K562 (cell line): ENCODE results near the gene UNC5C.

Experiments used
- AFF1 ChIP-seq, 2 experiments: fragments of 450-650 bp; IDR thresholded peaks; 2 replicates each; pipeline ENCODE4 v1.6.1; 2018; ENCODE audit warnings: mild to moderate bottlenecking in 2 of 2, low read depth in 1 of 2; ENCODE audit not compliant: partially characterized antibody in 2 of 2
- CBX3 ChIP-seq, 2 experiments: IDR thresholded peaks; 1 replicate in 1 of 2; 2 replicates in 1 of 2; pipeline ENCODE4 v1.6.1; 2012; ENCODE audit warnings: inconsistent platforms in 2 of 2, low read length in 2 of 2, borderline replicate concordance in 1 of 2, control low read depth in 1 of 2
- FOSL1 ChIP-seq: fragments of 200-800 bp; sonication (Bioruptor generic); conservative IDR thresholded peaks from 2 replicates; pipeline ENCODE4 v1.6.1; 2016; ENCODE audit warnings: missing genetic modification characterization, missing compliant biosample characterization
- TF ChIP-seq, protein P1 (sequence below): fragments of 450-650 bp; IDR thresholded peaks from 2 replicates; pipeline ENCODE4 v1.6.1; 2016; ENCODE audit warnings: antibody characterized with exemption

DNA sequence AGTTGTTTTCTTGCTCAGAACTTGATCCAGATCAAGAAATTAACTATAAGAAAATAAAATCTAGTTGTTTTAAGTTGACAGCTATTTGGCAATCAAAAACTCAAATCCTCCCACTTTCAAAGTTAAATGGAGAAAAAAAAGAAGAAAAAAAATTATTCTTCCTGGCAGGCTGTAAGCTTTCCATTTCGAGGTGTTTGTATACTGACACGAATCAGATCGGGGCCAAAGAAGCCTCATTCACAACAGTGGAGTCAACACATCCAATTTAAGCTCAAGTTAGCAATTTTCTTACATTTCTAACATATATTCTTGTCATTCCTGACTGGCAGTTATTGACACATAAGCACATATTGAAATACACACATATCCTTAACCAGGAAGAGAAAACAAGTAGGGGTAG, 119.4 kb downstream of the UNC5C start:
- no peak for TF ChIP-seq CBX3 (IDR thresholded peaks at IDR 0.05; ENCODE audit: borderline replicate concordance in 1 of 2, low read length in 2 of 2)
- TF ChIP-seq AFF1 (IDR thresholded peaks at IDR 0.05; ENCODE audit: low read depth in 1 of 2, partially characterized antibody in 2 of 2) = no peak
- TF ChIP-seq, protein P1, sequence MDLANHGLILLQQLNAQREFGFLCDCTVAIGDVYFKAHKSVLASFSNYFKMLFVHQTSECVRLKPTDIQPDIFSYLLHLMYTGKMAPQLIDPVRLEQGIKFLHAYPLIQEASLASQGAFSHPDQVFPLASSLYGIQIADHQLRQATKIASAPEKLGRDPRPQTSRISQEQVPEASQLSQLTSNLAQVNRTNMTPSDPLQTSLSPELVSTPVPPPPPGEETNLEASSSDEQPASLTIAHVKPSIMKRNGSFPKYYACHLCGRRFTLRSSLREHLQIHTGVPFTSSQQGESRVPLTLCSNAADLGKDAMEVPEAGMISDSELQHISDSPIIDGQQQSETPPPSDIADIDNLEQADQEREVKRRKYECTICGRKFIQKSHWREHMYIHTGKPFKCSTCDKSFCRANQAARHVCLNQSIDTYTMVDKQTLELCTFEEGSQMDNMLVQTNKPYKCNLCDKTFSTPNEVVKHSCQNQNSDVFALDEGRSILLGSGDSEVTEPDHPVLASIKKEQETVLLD = no peak
- TF ChIP-seq FOSL1 = no peak
